CD4-positive, alpha-beta T cell treated with Interleukin-2 at 100 ng/mL for 4 hours (primary cell): Measurements from ENCODE around the gene CBX8.

ENCODE experiments used
- DNase-seq: peaks from one replicate; pipeline ENCODE4 v3.0.0-alpha.2; 2020; ENCODE audit warnings: low spot score

CBX8 gene

DNA sequence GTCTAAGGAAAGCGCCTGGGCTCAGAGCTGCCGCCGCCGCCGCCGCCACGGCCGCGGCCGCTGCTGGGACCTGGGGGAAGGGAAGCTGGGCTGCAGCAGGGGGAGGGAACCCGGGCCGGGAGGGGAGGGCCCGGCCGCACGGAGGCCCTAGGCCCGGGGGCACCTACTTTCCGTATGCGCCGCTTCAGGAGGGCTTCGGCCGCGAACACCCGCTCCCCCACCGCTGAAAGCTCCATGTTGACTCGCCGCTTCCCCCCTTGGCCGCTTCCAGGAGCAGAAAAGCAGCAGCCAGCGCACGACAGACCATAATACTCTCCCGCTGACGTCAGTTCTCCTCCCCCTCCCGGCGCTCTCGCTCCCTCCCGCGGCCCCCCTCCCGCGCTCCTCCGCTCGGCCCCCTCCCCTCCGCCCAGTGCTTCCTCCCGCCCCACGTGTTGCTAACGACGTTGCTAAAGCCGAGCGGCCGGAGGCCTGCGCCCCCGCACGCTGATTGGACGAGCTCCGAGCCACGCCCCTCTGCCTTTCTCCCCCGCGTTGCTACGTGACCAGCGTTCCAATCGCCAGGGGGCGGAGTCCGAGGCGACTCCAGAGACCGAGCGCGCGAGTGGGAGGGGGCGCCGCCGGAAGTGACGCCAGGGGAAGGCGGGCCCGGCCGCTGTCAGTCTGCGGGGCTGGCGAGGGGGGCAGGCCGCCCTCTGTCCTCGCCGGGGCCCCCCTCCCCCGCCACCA, at the start of gene CBX8:
Gene CBX8, minus strand, starts transcription at position 315 of the 729 bp plus-strand sequence. Its CDS starts 79 bp downstream, at position 236.
- DNase-seq: peak; percentile 99

DNA sequence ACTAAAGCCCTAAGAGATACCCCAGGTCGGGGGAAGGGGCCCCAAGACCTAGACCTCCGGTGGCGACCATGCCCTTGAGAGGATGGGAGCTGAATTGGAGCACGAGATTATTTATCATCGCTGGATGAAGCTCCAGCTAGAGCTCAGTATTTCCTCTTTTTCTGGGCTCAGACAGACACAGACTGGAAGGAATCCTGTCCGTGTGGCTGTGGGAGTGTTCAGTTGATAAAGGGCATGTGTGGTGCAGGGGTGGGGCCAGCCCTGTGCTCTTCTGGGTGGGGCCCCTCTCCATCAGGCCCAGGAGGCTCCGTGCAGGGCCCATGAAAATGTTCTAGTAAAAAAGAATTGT, 48.7 kb upstream of the CBX8 start:
- DNase-seq: no peak

DNA sequence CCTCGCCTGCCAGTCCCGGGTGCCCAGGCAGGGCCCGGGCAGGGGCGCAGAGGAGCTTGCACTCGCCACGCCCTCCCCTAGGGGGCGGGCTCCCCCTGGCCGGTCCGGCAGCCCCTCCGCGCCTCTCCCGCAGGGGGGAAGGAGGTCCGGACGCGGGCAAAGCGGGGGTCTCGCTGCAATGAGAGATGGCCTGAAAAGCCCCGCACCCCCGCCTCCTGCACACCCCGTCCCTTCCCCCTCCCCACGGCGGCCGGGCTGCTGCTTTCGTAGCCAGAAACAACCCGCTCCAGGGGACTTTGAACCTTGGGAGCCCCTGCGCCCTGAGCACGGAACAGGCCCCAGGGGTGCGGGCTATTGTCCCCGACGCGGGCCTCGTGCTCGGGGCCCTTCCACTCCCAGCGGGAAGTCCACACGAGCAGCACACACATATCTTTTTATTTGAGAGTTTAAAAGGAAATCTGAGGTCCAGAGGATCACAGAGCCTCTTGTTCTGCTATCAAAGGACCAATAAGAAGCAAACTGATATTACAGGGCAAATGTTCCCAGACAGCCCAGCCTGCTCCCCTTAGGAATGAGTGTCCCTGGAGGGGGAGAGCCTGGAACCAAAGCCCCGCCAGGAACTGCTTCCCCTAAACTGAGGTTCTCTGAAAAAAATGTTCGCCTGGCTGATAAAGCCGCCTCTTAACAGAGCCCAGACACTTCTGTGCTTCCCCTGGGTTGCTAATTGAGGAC, 48.2 kb upstream of the CBX8 start:
- DNase-seq: peak; percentile 42

- no peak for DNase-seq
Observed at GRCh38 chr17:79843816-79844800, 47.2 kb upstream of the CBX8 start.

DNA sequence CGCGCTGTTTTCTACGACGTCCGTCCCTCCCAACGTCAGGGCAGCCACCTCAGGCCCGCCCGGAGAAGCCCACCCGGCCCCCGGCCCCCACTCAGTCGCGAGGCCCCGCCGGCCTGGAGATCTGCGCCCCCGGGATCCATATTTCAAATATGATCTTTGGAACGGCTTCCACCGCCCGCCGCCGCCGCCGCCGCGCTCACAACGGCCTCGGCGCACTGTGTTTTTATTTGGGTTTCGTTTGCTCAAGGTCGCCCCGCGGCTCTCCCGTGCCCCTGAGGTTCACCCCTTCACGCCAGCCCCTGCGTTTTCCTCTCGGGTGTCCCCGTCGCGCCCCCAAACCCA, 46.6 kb upstream of the CBX8 start:
- no peak for DNase-seq

DNA sequence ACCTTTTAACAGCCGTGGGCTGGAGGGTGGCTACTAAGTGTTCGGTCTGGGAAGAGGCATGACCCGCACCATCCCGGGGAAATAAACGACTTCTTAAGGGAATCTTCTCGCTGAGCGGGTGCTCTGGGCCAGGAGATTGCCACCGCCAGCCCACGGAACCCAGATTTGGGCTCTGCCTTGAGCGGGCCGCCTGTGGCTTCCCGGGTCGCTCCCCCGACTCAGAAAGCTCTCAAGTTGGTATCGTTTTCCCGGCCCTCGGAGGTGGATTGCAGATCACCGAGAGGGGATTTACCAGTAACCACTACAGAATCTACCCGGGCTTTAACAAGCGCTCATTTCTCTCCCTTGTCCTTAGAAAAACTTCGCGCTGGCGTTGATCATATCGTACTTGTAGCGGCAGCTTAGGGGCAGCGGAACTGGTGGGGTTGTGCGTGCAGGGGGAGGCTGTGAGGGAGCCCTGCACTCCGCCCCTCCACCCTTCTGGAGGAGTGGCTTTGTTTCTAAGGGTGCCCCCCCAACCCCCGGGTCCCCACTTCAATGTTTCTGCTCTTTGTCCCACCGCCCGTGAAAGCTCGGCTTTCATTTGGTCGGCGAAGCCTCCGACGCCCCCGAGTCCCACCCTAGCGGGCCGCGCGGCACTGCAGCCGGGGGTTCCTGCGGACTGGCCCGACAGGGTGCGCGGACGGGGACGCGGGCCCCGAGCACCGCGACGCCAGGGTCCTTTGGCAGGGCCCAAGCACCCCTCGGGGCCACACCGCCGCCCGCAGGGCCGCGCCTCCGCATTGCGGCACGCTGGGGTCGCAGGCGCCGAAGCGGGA, 46.0 kb upstream of the CBX8 start:
- no peak for DNase-seq

DNA sequence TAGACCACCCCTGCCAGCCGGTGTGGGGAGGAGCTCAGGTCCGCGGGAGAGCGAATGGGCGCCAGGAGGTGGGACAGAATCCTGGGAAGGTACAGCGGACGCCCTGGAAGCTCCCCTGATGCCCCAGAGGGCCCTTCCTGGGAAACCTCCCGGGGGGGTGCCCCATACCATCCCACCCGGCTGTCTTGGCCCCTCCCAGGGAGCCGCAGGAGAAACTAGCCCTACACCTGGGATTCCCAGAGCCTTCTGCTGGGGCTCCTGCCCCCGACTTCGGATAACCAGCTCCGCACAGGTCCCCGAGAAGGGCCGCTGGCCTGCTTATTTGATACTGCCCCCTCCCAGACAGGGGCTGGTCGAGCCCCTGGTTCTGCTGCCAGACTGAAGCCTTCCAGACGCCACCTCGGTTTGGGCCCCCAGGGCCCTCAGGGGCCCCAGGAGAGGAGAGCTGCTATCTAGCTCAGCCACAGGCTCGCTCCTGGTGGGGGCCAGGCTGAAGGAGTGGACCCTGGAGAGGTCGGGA, 45.3 kb upstream of the CBX8 start:
- no peak for DNase-seq

DNA sequence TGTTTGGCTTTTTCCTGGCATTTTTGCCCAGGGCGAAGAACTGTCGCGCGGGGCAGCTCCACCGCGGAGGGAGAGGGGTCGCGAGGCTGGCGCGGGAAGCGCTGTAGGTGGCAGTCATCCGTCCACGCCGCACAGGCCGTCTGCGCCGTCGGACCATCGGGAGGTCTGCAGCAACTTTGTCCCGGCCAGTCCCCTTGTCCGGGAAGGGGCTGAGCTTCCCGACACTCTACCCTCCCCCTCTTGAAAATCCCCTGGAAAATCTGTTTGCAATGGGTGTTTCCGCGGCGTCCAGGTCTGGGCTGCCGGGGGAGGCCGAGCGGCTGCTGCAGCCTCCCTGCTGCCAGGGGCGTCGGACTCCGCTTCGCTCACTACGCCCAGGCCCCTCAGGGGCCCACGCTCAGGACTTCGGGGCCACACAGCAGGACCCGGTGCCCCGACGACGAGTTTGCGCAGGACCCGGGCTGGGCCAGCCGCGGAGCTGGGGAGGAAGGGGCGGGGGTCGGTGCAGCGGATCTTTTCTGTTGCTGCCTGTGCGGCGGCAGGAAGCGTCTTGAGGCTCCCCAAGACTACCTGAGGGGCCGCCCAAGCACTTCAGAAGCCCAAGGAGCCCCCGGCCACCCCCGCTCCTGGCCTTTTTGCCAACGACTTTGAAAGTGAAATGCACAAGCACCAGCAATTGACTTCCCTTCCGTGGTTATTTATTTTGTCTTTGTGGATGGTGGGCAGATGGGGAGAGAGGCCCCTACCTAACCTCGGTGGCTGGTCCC, 44.7 kb upstream of the CBX8 start:
- DNase-seq: no peak

- DNase-seq: no peak
Observed at GRCh38 chr17:79840989-79841286, 44.1 kb upstream of the CBX8 start.

DNA sequence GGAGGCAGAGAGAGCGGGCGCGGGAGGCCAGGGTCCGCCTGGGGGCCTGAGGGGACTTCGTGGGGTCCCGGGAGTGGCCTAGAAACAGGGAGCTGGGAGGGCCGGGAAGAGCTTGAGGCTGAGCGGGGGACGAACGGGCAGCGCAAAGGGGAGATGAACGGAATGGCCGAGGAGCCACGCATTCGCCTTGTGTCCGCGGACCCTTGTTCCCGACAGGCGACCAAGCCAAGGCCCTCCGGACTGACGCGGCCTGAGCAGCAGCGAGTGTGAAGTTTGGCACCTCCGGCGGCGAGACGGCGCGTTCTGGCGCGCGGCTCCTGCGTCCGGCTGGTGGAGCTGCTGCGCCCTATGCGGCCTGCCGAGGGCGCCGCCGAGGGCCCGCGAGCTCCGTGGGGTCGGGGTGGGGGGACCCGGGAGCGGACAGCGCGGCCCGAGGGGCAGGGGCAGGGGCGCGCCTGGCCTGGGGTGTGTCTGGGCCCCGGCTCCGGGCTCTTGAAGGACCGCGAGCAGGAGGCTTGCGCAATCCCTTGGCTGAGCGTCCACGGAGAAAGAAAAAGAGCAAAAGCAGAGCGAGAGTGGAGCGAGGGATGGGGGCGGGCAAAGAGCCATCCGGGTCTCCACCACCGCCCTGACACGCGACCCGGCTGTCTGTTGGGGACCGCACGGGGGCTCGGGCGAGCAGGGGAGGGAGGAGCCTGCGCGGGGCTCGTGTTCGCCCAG, 43.6 kb upstream of the CBX8 start:
- DNase-seq: no peak

DNA sequence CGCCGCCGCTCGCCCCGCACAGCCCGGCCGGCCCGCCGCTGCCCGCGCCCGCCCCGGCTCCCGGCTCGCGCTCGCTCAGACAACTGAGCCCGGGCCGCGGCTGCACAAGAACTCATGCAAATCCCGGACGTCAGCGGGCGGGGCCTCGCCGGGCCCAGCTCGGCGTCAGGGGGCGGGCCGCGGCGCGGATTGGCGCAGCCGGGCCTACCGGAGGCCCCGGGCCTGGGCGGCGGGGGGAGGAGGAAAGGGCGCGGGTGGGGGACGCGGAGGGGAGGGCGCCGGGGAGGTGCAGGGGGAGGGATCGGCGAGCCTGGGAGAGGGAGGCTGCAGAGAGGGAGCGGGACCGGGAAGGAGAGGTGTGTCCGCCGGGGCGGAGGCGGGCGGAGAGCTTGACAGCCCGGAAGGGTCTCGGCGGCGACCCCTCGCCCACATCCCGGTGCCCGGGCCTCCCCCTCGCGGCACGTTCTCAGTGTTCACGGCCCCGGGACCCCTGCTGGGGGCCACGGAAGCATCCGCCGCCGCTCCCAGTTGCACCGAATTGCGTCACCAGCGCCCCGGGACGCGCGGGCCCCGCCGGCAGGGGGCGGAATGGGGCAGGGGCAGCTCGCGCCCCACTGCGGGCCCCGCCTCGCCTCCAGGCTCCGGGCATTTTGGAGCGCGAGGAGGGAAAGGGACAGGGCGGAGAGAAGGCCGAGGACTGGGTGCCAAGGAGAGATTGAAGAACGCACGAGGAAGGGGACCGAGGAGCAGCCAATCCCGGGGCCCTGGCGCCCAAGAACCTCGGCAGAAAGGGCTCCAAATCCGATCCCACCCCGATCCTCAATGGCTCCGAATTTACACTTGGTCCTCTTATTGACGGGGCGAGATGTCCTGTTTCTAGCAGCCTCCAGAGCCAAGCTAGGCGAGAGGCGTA, 42.7 kb upstream of the CBX8 start, which contains the start of gene CBX4:
Gene CBX4, minus strand, starts transcription at position 85 of the 913 bp plus-strand sequence. CDS start 189 bp downstream, outside the sequence.
- peak; percentile 91 for DNase-seq

GRCh38 chr17:79838522-79839274, 41.8 kb upstream of the CBX8 start:
- DNase-seq: peak; percentile 48

GRCh38 chr17:79837888-79838521, 41.1 kb upstream of the CBX8 start:
- DNase-seq: peak; percentile 51

DNA sequence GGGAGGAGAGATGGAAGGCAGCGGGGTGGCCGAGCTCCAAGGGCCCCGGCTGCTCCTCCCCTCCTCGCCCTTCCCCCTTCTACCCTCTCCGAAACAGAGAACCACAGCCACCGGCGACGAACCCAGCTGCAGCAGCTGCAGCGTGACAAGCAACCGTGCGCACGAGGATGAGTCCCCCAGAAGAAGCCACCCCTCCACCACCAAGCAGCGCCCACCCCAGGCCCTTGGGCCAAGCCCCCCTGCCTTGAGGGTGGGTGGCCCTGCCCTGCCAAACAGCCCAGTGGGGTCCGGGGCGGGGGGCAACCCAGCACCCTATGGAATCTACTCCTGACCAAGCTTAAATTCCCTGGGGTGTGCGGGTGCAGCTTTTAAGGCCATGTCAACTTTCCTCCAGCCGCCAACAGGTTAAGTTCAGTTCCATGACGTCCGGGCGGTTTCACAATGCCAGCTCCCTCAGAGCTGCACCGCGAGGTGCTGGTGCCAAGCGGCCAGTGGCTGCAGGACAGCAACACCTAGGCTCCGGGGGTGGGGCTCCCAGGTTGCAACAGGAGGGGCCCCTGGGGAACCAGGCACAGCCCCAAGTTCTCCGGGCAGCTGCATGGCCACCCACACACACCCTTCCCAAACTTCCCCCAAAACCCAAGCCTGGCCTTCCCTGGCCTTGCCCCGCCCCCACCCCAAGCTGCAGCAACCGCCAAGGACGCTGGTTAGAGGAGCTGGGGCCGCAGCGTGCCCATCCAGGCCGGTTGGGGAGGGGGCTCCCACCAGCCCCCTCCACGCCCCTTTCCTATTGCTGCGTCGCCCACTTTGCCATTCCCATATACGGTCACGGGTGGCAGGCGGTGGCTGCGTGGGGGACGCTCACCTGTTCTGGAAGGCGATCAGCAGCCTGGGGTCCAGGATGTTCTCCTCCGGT, 40.4 kb upstream of the CBX8 start:
- DNase-seq: no peak

- no peak for DNase-seq
Observed at GRCh38 chr17:79836510-79836971, 39.7 kb upstream of the CBX8 start.

DNA sequence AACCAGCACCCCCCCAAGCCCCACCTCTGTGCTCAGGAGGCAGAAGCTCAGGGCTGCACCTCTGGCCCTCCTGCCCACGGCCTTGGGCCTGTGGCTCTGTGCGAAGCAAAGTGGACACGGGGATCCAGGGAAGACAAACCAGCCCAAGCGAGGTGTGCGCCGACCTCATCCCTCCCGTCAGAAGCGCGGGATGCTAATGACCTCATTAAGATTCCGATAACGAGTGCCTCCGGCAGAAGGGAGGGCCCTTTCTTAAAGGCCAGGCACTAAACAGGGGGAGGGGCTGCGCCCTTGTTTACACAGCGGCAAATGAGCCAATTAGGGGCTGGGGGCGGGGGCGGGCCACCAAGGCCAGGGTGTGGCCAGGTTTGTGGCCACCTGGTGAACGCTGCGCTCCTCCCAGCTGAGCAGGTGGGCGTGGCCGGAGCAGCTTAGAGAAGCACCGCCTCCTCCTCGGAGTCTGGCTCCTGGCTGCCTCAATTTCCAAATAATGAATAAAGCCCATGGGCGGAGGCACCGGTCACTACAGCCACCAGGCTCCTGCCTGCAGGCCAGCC, 39.2 kb upstream of the CBX8 start:
- no peak for DNase-seq
